ENCODE data around the gene TRIM52. TPM values are rescaled to one million over a fixed set of nuclear protein-coding genes. Genes with fewer than 3 reads are reported as not detected.

The TRIM52 gene
- total and polyA plus RNA-seq, 9 of the 15 experiments (the other 6 are each of a cell fraction or from before 2014, with no cell fraction given), result 3.3 to 21.9 (median 13.5) TPM

DNA sequence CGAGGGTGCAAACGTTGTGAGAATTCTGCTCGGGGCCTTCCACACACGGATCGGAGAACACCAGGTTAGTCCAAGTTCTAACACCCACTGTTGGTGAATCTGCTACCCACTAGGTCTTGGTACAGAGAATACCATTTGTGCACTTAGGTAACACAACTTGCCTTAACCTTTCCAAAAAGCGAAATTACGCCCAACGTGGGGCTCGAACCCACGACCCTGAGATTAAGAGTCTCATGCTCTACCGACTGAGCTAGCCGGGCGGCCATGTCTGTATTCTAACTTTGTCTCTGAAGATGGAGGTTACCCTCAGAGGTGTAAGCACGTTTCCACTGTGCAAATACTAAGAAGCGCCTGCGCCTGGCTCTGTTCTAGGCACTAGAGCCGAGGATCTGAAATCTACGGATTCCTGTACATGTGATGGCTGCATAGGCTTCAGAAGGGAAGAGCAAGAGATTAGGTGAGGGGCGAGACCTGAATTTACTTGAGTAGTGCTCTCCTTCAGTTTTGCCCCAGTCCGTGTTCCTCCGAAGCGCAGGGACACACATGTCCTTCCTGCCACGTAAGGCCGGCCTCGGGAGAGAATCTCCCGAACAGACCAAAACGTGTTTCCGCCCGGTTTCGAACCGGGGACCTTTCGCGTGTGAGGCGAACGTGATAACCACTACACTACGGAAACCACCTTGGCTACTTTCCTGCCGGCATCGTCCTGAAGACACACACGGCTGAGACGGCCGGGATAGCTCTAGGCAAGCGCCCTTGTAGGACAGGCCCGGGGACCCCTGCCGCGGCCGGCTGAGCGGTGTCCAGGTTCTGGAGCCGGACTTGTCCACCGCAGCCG is 38.9 kb downstream of the TRIM52 start (continued):
- TF ChIP-seq LCOR (CRISPR knock-in tag; IDR thresholded peaks at IDR 0.05) (peak; percentile 63), RBM39 (optimal IDR thresholded peaks at IDR 0.05; ENCODE audit: low read depth, low read length) (peak; percentile 15), ZNF717 (CRISPR knock-in tag; IDR thresholded peaks at IDR 0.05) (no peak), MTA2 (IDR thresholded peaks at IDR 0.05; ENCODE audit: low read depth) (no peak), STAG1 (CRISPR knock-in tag; IDR thresholded peaks at IDR 0.05; ENCODE audit: borderline replicate concordance) (no peak), NR2C2 (CRISPR knock-in tag; IDR thresholded peaks at IDR 0.05) (peak; percentile 56; the same call in 1 of the 2 replicates), NR2C2 (tag; IDR thresholded peaks at IDR 0.05) (no peak; the same call in 1 of the 2 replicates), C11orf30 (IDR thresholded peaks at IDR 0.05; ENCODE audit: low read depth) (no peak), ADNP (tag; IDR thresholded peaks at IDR 0.05) (no peak), ZBTB1 (CRISPR knock-in tag; IDR thresholded peaks at IDR 0.05; ENCODE audit: borderline replicate concordance, low read depth) (peak; percentile 58; the same call in 1 of the 2 replicates), ETV6 (IDR thresholded peaks at IDR 0.05; ENCODE audit: borderline replicate concordance in 1 of 2, low read depth in 2 of 2, low read length in 1 of 2) (peak in 1 of 2 experiments; percentile 75; a peak in 2 of 4 replicates), ETV6 (CRISPR knock-in tag; IDR thresholded peaks at IDR 0.05; ENCODE audit: borderline replicate concordance) (0 out of 2 replicates have a peak, but pooled peaks have one; percentile 70), ELF4 (CRISPR knock-in tag; IDR thresholded peaks at IDR 0.05) (no peak), CREBBP (IDR thresholded peaks at IDR 0.05; ENCODE audit: low read depth, low read length) (no peak)
- TF ChIP-seq, protein P1, sequence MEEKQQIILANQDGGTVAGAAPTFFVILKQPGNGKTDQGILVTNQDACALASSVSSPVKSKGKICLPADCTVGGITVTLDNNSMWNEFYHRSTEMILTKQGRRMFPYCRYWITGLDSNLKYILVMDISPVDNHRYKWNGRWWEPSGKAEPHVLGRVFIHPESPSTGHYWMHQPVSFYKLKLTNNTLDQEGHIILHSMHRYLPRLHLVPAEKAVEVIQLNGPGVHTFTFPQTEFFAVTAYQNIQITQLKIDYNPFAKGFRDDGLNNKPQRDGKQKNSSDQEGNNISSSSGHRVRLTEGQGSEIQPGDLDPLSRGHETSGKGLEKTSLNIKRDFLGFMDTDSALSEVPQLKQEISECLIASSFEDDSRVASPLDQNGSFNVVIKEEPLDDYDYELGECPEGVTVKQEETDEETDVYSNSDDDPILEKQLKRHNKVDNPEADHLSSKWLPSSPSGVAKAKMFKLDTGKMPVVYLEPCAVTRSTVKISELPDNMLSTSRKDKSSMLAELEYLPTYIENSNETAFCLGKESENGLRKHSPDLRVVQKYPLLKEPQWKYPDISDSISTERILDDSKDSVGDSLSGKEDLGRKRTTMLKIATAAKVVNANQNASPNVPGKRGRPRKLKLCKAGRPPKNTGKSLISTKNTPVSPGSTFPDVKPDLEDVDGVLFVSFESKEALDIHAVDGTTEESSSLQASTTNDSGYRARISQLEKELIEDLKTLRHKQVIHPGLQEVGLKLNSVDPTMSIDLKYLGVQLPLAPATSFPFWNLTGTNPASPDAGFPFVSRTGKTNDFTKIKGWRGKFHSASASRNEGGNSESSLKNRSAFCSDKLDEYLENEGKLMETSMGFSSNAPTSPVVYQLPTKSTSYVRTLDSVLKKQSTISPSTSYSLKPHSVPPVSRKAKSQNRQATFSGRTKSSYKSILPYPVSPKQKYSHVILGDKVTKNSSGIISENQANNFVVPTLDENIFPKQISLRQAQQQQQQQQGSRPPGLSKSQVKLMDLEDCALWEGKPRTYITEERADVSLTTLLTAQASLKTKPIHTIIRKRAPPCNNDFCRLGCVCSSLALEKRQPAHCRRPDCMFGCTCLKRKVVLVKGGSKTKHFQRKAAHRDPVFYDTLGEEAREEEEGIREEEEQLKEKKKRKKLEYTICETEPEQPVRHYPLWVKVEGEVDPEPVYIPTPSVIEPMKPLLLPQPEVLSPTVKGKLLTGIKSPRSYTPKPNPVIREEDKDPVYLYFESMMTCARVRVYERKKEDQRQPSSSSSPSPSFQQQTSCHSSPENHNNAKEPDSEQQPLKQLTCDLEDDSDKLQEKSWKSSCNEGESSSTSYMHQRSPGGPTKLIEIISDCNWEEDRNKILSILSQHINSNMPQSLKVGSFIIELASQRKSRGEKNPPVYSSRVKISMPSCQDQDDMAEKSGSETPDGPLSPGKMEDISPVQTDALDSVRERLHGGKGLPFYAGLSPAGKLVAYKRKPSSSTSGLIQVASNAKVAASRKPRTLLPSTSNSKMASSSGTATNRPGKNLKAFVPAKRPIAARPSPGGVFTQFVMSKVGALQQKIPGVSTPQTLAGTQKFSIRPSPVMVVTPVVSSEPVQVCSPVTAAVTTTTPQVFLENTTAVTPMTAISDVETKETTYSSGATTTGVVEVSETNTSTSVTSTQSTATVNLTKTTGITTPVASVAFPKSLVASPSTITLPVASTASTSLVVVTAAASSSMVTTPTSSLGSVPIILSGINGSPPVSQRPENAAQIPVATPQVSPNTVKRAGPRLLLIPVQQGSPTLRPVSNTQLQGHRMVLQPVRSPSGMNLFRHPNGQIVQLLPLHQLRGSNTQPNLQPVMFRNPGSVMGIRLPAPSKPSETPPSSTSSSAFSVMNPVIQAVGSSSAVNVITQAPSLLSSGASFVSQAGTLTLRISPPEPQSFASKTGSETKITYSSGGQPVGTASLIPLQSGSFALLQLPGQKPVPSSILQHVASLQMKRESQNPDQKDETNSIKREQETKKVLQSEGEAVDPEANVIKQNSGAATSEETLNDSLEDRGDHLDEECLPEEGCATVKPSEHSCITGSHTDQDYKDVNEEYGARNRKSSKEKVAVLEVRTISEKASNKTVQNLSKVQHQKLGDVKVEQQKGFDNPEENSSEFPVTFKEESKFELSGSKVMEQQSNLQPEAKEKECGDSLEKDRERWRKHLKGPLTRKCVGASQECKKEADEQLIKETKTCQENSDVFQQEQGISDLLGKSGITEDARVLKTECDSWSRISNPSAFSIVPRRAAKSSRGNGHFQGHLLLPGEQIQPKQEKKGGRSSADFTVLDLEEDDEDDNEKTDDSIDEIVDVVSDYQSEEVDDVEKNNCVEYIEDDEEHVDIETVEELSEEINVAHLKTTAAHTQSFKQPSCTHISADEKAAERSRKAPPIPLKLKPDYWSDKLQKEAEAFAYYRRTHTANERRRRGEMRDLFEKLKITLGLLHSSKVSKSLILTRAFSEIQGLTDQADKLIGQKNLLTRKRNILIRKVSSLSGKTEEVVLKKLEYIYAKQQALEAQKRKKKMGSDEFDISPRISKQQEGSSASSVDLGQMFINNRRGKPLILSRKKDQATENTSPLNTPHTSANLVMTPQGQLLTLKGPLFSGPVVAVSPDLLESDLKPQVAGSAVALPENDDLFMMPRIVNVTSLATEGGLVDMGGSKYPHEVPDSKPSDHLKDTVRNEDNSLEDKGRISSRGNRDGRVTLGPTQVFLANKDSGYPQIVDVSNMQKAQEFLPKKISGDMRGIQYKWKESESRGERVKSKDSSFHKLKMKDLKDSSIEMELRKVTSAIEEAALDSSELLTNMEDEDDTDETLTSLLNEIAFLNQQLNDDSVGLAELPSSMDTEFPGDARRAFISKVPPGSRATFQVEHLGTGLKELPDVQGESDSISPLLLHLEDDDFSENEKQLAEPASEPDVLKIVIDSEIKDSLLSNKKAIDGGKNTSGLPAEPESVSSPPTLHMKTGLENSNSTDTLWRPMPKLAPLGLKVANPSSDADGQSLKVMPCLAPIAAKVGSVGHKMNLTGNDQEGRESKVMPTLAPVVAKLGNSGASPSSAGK (IDR thresholded peaks at IDR 0.05), result no peak
- TF ChIP-seq, protein P2, sequence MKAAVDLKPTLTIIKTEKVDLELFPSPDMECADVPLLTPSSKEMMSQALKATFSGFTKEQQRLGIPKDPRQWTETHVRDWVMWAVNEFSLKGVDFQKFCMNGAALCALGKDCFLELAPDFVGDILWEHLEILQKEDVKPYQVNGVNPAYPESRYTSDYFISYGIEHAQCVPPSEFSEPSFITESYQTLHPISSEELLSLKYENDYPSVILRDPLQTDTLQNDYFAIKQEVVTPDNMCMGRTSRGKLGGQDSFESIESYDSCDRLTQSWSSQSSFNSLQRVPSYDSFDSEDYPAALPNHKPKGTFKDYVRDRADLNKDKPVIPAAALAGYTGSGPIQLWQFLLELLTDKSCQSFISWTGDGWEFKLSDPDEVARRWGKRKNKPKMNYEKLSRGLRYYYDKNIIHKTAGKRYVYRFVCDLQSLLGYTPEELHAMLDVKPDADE (conservative IDR thresholded peaks at IDR 0.05; ENCODE audit: control insufficient read depth, low read depth, low read length), result peak; percentile 91
